Endothelial cell of umbilical vein (primary cell): ENCODE measurements around the gene SHOX. TPM values are rescaled to one million over a fixed set of nuclear protein-coding genes. Genes with fewer than 3 reads are reported as not detected.

Source experiments
- BruUV-seq: library from RNA; stranded (reverse); fragments of 400-500 nt; replicated peaks from 2 replicates; lab custom pipeline; 2021; lab: Mats Ljungman, UMichigan
- CTCF ChIA-PET: fragments of 300-600, 350-600 bp; sonication (Branson Sonifier 250); formaldehyde crosslinking; loops from one replicate; lab custom pipeline; 2021; ENCODE audit warnings: antibody characterized with exemption, inconsistent platforms; lab: Charles Lee
- POLR2A ChIA-PET: fragments of 300-600, 350-600 bp; sonication (Branson Sonifier 250); formaldehyde crosslinking; loops from one replicate; lab custom pipeline; 2021; ENCODE audit warnings: antibody characterized with exemption, inconsistent platforms; lab: Charles Lee
- DNase-seq: peaks from one replicate; pipeline ENCODE4 v3.0.0-alpha.2; 2011; ENCODE audit warnings: low read depth, low spot score
- FAIRE-seq: peaks from 2 replicates; lab custom pipeline; 2011; peaks lifted over from hg19 to GRCh38; lab: Jason Lieb, UNC
- H2AFZ ChIP-seq: 2 replicates; pipeline ENCODE4 v1.6.0; 2012; ENCODE audit warnings: low read depth, low read length, control low read depth, inconsistent platforms
- H3K27ac ChIP-seq: 2 replicates; pipeline ENCODE4 v1.5.1; 2011; ENCODE audit warnings: low read depth, mild to moderate bottlenecking, control low read depth, low read length, moderate library complexity; ENCODE audit not compliant: insufficient read depth
- H3K27me3 ChIP-seq, 2 experiments: 2 replicates each; pipeline versions ENCODE4 v1.6.0 to v1.6.1; 2011; ENCODE audit warnings: low read length in 2 of 2, mixed read lengths in 1 of 2; ENCODE audit not compliant: control insufficient read depth in 2 of 2, insufficient read depth in 2 of 2
- H3K36me3 ChIP-seq, 2 experiments: 2 replicates in 1 of 2; 3 replicates in 1 of 2; pipeline ENCODE4 v1.5.1; 2011; ENCODE audit warnings: low read length in 2 of 2, mild to moderate bottlenecking in 1 of 2, moderate library complexity in 1 of 2; ENCODE audit not compliant: control insufficient read depth in 2 of 2, insufficient read depth in 2 of 2; ENCODE audit errors: extremely low read depth in 1 of 2
- H3K4me1 ChIP-seq: 3 replicates; pipeline ENCODE4 v1.5.1; 2011; ENCODE audit warnings: mild to moderate bottlenecking, low read length; ENCODE audit not compliant: control insufficient read depth, insufficient read depth; ENCODE audit errors: extremely low read depth
- H3K4me2 ChIP-seq: 2 replicates; pipeline ENCODE4 v1.6.1; 2011; ENCODE audit warnings: low read length, control low read depth, mixed read lengths; ENCODE audit not compliant: insufficient read depth
- H3K4me3 ChIP-seq, 3 experiments: fragments of 200-600 bp in 1 of 3; sonication (generic), shearing (Covaris generic) in 1 of 3; replicated peaks in 1 of 3; 2 replicates each; pipeline ENCODE4 v1.5.1; 2011 to 2016; ENCODE audit warnings: control low read depth in 3 of 3, low read length in 3 of 3, mild to moderate bottlenecking in 2 of 3, inconsistent platforms in 1 of 3, low read depth in 1 of 3, moderate library complexity in 1 of 3; ENCODE audit not compliant: insufficient read depth in 1 of 3
- H3K79me2 ChIP-seq: 2 replicates; pipeline ENCODE4 v1.6.0; 2012; ENCODE audit warnings: low read length, inconsistent platforms; ENCODE audit not compliant: control insufficient read depth, insufficient read depth
- H3K9ac ChIP-seq: replicated peaks from 2 replicates; pipeline ENCODE3; 2011; ENCODE audit warnings: low read length, control low read depth; ENCODE audit not compliant: insufficient read depth; ENCODE audit errors: extremely low read depth
- H3K9me1 ChIP-seq: replicated peaks from 3 replicates; pipeline ENCODE4 v1.6.0; 2011; ENCODE audit warnings: mild to moderate bottlenecking, low read length; ENCODE audit not compliant: control insufficient read depth, insufficient read depth; ENCODE audit errors: extremely low read depth
- H3K9me3 ChIP-seq: replicated peaks from 2 replicates; pipeline ENCODE4 v1.5.1; 2012; ENCODE audit warnings: low read length, inconsistent platforms; ENCODE audit not compliant: control insufficient read depth, insufficient read depth
- H4K20me1 ChIP-seq: replicated peaks from 2 replicates; pipeline ENCODE3; 2011; ENCODE audit warnings: mild to moderate bottlenecking, low read length; ENCODE audit not compliant: control insufficient read depth, insufficient read depth; ENCODE audit errors: extremely low read depth
- EZH2 ChIP-seq: IDR thresholded peaks from 2 replicates; pipeline ENCODE4 v1.6.1; 2012; ENCODE audit warnings: borderline replicate concordance, low read depth, mild to moderate bottlenecking, moderate library complexity, low read length, inconsistent platforms; ENCODE audit not compliant: severe bottlenecking
- FOS ChIP-seq: IDR thresholded peaks from 2 replicates; pipeline ENCODE4 v1.6.1; 2011; ENCODE audit warnings: mild to moderate bottlenecking, low read length, moderate library complexity, borderline replicate concordance; ENCODE audit not compliant: insufficient read depth
- GATA2 ChIP-seq: IDR thresholded peaks from 2 replicates; pipeline ENCODE4 v1.7.0; 2011; ENCODE audit warnings: low read depth, mild to moderate bottlenecking, moderate library complexity, mixed read lengths, low read length; ENCODE audit not compliant: insufficient read length, insufficient read depth
- JUN ChIP-seq: IDR thresholded peaks from 2 replicates; pipeline ENCODE4 v1.6.1; 2011; ENCODE audit warnings: borderline replicate concordance, low read depth; ENCODE audit not compliant: insufficient read length, insufficient read depth
- MYC ChIP-seq: IDR thresholded peaks from one replicate; pipeline ENCODE4 v1.6.1; 2011; ENCODE audit warnings: mild to moderate bottlenecking, low read depth, low read length
- POLR2A ChIP-seq: IDR thresholded peaks from 2 replicates; pipeline ENCODE4 v1.6.1; 2012; ENCODE audit warnings: low read depth, mild to moderate bottlenecking, control low read depth, low read length
- POLR2AphosphoS5 ChIP-seq: IDR thresholded peaks from 2 replicates; pipeline ENCODE4 v1.6.1; 2012; ENCODE audit warnings: low read depth, mild to moderate bottlenecking, control low read depth, low read length, moderate library complexity; ENCODE audit not compliant: insufficient read depth
- dilution Hi-C: fragments of 300-500 bp; cut with MboI; formaldehyde crosslinking; loops from one replicate; pipeline ENCODE4 v1.15.0; 2019; ENCODE audit warnings: low sequenced_read_pairs; ENCODE audit not compliant: extremely low pct_ligation_motif_present
- intact Hi-C: fragments of 100-400 bp; cut with micrococcal nuclease; formaldehyde crosslinking; loops from one replicate; pipeline ENCODE4 v1.10.0; 2022
- polyA plus RNA-seq, 4 experiments: library from polyadenylated mRNA; depleted of rRNA in 3 of 4; stranded (reverse) in 3 of 4; unstranded in 1 of 4; fragments of >200 nt; gene quantifications; 2 replicates each; pipeline versions ENCODE4 v1.2.1 to v1.2.3, GENCODE V29; 2011 to 2012; ENCODE audit warnings: missing spikeins in 1 of 4
- total RNA-seq: library from RNA; stranded (reverse); gene quantifications from 2 replicates; pipeline ENCODE4 v1.2.3, GENCODE V29; 2021
- TF ChIP-seq, protein P1 (sequence below), 2 donors: IDR thresholded peaks; 1 replicate in 1 of 2; 2 replicates in 1 of 2; pipeline ENCODE4 v1.5.1; 2011; ENCODE audit warnings: low read length in 2 of 2, mild to moderate bottlenecking in 2 of 2, moderate library complexity in 2 of 2, control low read depth in 1 of 2, inconsistent platforms in 1 of 2, low read depth in 1 of 2; ENCODE audit not compliant: insufficient read depth in 1 of 2; ENCODE audit errors: extremely low read depth in 1 of 2
- TF ChIP-seq, protein P2 (sequence below): IDR thresholded peaks from 2 replicates; pipeline ENCODE4 v1.6.1; 2011; ENCODE audit not compliant: insufficient read depth, insufficient read length

Gene SHOX
- total and polyA plus RNA-seq, 2 donors (not counting 3 experiments of a cell fraction or from before 2014, with no cell fraction given): not detected

- dilution Hi-C loops: no loop called here
- no peaks in the 10 kb centered on the region for H3K9me1 ChIP-seq
- DNase-seq (no peak), FAIRE-seq (no peak)
- no peak overlapping the region for H3K4me3 ChIP-seq
- H3K36me3 ChIP-seq: no peaks in the 10 kb centered on the region
- no peaks in the 10 kb centered on the region for H3K79me2 ChIP-seq
- no peak overlapping the region for H3K27ac ChIP-seq
- H4K20me1 ChIP-seq: no peaks in the 10 kb centered on the region
- TF ChIP-seq EZH2: no peak
- H2AFZ ChIP-seq: no peak overlapping the region
- no peaks in the 10 kb centered on the region for H3K4me1 ChIP-seq
- H3K9ac ChIP-seq: no peak overlapping the region
- H3K9me3 ChIP-seq: peaks cover 4% of the 10 kb centered on the region
- POLR2A ChIA-PET: no interaction called here
- no peaks in the 10 kb centered on the region for H3K27me3 ChIP-seq
- no peak overlapping the region for H3K4me2 ChIP-seq
- BruUV-seq: no TSS peak
- intact Hi-C loops: no loop called here
- CTCF ChIA-PET: no interaction called here
Observed at GRCh38 chrX:663841-664240, 33.2 kb downstream of the SHOX start.

DNA sequence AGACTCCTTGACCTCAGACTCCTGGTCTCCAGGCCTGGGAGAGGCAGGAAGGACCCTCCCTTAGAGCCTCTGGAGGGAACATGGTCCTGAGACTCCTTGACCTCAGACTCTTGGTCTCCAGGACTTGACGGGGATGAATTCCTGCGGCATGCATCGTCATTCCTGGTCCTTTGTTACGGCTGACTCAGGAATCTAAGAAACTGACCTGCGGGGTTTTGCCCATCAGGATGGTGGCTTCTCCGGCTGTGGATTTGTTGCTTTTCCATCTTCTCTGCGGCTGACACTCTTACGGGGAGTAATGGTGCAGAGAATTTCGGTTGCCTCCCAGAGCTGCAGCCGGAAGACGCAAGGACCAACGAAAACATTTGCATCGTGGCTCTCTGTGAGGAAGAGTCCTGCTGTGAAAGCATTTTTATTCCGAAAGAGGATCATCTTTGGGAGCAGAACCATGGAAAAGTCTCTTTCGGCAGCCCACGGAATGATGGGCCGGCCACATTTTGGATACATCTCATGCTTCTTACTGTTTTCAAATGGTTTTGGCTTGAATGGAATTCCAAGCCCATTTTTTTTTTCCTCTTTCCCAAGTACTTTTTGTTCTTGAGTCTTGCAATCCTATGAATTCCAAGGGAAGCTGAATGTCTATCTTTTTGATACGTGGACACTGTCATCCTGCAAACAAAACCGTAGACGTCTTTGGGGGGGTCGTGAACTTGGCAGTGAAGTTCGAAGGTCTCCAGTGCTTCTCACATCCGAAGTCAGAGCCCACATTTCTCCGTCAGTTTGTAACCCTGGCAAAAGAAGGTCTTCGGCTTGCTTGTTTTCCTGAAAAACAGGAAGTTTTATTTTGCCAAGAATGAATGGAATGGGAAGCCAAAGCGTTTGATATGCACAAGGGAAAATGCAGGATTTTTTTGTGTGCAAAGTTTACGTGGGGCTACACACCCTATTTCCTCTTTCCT, 36.5 kb downstream of the SHOX start:
- intact Hi-C loops: no loop called here
- FAIRE-seq: no peak
- Histone ChIP-seq H3K79me2 (no peaks in the 10 kb centered on the region), H3K4me2 (no peak overlapping the region), H3K9me3 (no peaks in the 10 kb centered on the region), H3K4me3 (no peak overlapping the region), H2AFZ (no peak overlapping the region), H3K9ac (no peak overlapping the region), H3K9me1 (no peaks in the 10 kb centered on the region), H3K27me3 (no peaks in the 10 kb centered on the region), H3K36me3 (no peaks in the 10 kb centered on the region), H3K27ac (no peak overlapping the region), H4K20me1 (no peaks in the 10 kb centered on the region), H3K4me1 (no peaks in the 10 kb centered on the region)
- no TSS peak for BruUV-seq
- DNase-seq: no peak
- TF ChIP-seq POLR2A (no peak), JUN (no peak), POLR2AphosphoS5 (no peak), GATA2 (no peak), EZH2 (no peak), MYC (no peak), FOS (no peak)
- TF ChIP-seq, protein P1, sequence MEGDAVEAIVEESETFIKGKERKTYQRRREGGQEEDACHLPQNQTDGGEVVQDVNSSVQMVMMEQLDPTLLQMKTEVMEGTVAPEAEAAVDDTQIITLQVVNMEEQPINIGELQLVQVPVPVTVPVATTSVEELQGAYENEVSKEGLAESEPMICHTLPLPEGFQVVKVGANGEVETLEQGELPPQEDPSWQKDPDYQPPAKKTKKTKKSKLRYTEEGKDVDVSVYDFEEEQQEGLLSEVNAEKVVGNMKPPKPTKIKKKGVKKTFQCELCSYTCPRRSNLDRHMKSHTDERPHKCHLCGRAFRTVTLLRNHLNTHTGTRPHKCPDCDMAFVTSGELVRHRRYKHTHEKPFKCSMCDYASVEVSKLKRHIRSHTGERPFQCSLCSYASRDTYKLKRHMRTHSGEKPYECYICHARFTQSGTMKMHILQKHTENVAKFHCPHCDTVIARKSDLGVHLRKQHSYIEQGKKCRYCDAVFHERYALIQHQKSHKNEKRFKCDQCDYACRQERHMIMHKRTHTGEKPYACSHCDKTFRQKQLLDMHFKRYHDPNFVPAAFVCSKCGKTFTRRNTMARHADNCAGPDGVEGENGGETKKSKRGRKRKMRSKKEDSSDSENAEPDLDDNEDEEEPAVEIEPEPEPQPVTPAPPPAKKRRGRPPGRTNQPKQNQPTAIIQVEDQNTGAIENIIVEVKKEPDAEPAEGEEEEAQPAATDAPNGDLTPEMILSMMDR (IDR thresholded peaks at IDR 0.05; ENCODE audit: extremely low read depth in 1 of 2, insufficient read depth in 1 of 2, low read depth in 1 of 2, low read length in 2 of 2): no peak
- TF ChIP-seq, protein P2, sequence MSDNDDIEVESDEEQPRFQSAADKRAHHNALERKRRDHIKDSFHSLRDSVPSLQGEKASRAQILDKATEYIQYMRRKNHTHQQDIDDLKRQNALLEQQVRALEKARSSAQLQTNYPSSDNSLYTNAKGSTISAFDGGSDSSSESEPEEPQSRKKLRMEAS: no peak
- POLR2A ChIA-PET: no interaction called here
- CTCF ChIA-PET: no interaction called here
- dilution Hi-C loops: no loop called here
